HFFc6 (cell line): ENCODE data around the gene MYMK. TPM values are rescaled to one million over a fixed set of nuclear protein-coding genes. Genes with fewer than 3 reads are reported as not detected.

Source experiments
- DNase-seq: peaks from one replicate; pipeline ENCODE4 v3.0.0-alpha.2; 2018
- H3K27ac Mint-ChIP-seq: 2 replicates; pipeline ENCODE4 v1.8.0; 2020; ENCODE audit warnings: mild to moderate bottlenecking, mixed read lengths
- H3K27me3 Mint-ChIP-seq: 2 replicates; pipeline ENCODE4 v1.8.0; 2021; ENCODE audit warnings: mild to moderate bottlenecking, moderate library complexity, mixed read lengths; ENCODE audit not compliant: insufficient read depth
- H3K36me3 Mint-ChIP-seq: 2 replicates; pipeline ENCODE4 v1.8.0; 2021; ENCODE audit warnings: low read depth, mixed read lengths
- H3K4me1 Mint-ChIP-seq: 2 replicates; pipeline ENCODE4 v1.8.0; 2020; ENCODE audit warnings: low read depth, mixed read lengths
- H3K4me3 Mint-ChIP-seq: 2 replicates; pipeline ENCODE4 v1.8.0; 2020; ENCODE audit warnings: mild to moderate bottlenecking, moderate library complexity, mixed read lengths
- H3K9me3 Mint-ChIP-seq: 2 replicates; pipeline ENCODE4 v1.8.0; 2020; ENCODE audit warnings: mild to moderate bottlenecking, mixed read lengths
- total RNA-seq, 6 experiments: library from RNA; stranded (reverse); fragmentation: NEBNext Ultra II Directional; extraction: Animal tissue kit (Norgen Biotek cat#: 25700); gene quantifications; 2 replicates in 1 of 6; 3 replicates in 5 of 6; pipeline ENCODE4 v1.2.3, GENCODE V29; 2021
- TF ChIP-seq, protein P1 (sequence below): fragments of 200-600 bp; sonication (generic); IDR thresholded peaks from 2 replicates; pipeline ENCODE4 v1.5.0; 2021; ENCODE audit warnings: antibody characterized with exemption, mild to moderate bottlenecking

Gene MYMK
- total RNA-seq, 6 experiments from 2014 or later = not detected

DNA sequence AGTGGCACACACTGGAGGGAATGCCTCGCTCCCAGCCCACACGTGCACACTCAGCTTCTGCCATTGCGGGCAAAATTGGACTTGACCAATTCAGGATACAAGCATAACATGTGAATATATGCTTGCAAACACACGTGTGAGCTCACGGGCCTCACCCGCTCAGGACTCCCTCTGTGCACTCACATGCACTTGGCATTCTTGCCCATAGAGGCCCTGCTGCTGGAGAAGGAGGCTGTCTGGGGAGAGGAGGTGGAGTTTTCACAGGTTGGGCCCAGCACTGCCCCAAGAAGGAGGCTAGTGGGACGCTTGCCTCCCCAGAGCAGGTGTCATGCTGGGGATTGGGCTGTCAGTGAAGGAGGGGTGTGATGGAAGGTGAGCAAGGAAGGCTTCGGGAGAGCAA lies 1.7 kb downstream of the MYMK start:
- Mint-ChIP-seq H3K9me3 (no peaks in the 10 kb centered on the region), H3K27ac (no peak overlapping the region), H3K4me1 (no peaks in the 10 kb centered on the region), H3K4me3 (no peak overlapping the region), H3K36me3 (no peaks in the 10 kb centered on the region), H3K27me3 (peaks cover 60% of the 10 kb centered on the region)
- DNase-seq = no peak
- TF ChIP-seq, protein P1, sequence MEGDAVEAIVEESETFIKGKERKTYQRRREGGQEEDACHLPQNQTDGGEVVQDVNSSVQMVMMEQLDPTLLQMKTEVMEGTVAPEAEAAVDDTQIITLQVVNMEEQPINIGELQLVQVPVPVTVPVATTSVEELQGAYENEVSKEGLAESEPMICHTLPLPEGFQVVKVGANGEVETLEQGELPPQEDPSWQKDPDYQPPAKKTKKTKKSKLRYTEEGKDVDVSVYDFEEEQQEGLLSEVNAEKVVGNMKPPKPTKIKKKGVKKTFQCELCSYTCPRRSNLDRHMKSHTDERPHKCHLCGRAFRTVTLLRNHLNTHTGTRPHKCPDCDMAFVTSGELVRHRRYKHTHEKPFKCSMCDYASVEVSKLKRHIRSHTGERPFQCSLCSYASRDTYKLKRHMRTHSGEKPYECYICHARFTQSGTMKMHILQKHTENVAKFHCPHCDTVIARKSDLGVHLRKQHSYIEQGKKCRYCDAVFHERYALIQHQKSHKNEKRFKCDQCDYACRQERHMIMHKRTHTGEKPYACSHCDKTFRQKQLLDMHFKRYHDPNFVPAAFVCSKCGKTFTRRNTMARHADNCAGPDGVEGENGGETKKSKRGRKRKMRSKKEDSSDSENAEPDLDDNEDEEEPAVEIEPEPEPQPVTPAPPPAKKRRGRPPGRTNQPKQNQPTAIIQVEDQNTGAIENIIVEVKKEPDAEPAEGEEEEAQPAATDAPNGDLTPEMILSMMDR = no peak

DNA sequence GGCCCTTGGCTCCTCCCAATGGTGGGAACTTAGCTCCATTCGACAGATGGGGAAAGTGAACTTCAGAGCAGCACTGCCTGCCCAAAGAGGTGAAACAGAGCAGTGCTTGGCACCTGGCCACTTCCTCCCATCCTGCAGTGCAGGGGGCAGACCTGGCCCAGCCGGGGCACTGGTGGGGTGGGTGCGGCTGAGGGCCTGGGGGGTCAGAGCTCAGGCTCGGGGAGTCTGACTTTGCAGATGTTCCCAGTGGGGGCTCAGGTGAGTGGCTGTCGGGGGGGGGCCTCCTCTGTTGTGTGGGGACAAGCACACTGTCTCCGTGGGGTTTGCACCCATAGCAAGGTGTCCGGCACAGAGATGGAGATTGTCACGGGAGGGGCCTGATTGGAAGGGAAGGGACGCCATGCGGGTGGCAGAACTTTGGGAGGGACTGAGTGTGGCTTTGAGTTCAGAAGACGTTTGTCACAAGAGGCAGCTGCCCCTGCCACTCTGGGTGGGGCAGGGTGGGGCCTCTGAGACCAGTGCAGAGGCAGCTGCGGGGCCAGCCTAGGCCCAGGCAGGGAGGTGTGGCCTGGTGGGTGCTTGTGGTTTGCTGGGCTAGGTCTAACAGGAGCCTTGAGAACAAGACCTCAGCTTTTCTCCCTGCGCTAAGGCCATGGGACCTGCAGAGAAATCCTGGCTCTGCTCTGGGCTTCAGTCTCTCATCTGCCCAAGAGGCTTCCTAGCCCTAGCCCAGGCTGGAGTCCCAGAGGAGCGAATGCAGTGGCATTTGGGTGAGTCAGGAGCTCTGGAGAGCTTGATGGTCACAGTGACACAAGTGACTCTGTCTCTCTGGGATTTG lies 2.5 kb downstream of the MYMK start:
- Mint-ChIP-seq H3K4me3 (no peak overlapping the region), H3K36me3 (no peaks in the 10 kb centered on the region), H3K27me3 (peaks cover 62% of the 10 kb centered on the region), H3K4me1 (no peaks in the 10 kb centered on the region), H3K9me3 (no peaks in the 10 kb centered on the region), H3K27ac (no peak overlapping the region)
- no peak for DNase-seq
- TF ChIP-seq, protein P1 = no peak

DNA sequence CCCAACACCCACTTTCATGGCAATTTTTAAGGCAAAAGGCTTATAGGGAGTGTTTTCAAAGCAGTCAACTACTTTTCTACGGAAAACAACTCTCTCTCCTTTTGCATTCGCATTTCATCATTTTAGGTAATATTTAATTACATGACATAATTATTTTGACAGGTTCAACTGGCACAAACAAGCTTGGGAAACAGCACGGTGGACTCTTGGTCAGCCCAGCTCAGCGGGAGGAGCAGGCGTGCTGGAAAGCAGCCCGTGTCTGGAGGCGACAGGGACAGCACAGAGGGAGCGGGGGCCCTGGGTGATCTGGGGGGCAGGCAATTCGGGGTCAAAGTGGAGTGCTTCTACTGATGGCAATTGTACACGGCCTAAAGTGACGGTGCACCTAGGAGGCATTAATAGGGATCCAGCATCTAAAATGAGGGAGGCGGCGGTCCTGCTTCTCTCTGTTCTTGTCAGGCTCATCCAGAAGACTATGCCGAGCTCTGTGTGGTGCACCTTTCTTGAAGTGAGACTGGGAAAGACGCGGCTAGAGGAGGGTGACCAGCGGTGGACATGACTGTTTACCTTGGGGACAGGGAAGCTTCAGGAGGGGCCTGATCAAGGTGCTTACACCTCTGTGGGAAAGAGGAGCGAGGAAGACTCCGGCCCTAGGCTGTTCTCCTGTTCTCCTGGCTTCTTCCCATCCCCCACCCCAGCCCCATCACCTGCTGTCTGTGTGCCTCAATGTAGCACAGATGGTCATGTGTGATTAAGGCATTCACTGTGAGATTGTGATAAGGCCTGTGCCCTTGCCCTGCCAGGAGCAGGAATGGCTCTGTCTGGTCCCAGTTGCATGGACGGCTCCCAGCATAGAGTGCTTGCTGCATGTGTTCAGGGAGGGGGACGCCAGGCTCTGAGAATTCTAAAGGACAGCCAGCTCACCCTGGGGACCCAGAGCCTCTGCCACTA lies 3.4 kb downstream of the MYMK start:
- Mint-ChIP-seq H3K4me3 (no peak overlapping the region), H3K9me3 (no peaks in the 10 kb centered on the region), H3K27me3 (peaks cover 59% of the 10 kb centered on the region), H3K36me3 (no peaks in the 10 kb centered on the region), H3K4me1 (no peaks in the 10 kb centered on the region), H3K27ac (no peak overlapping the region)
- DNase-seq = no peak
- TF ChIP-seq, protein P1 = no peak

DNA sequence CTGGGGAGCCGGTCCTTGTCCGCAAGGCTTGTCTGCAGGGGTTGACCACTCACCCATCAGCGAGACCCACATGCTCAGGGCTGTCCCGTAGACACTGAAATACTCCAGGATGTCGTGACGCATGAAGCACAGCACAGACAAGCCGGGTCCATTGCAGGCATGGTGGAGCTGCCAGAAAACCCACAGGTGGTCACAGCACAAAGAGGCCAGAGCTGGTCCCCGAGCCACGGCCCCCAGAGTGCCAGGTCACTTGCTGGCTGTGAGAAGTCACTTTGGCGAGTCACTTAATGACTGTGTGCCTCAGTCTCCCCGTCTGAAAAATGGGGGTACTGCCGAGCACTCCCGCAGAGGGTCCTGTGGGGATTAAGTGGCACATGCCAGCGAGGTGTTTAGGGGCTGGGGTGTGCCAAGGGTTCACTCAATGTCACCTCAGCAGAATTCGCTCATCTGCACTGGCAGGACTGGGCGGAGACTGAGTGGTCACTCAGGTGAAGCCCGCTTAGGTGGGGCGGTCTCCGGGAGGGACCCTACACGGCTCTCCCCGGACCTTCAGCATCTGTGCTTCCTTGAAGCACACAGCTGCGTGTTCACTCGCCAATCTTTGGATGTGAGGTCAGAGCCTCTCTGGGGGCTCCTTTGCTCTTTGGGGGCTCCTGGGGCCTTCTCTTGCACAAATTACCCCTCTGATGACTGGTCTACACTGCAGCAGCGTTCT lies 4.5 kb downstream of the MYMK start:
- peaks cover 55% of the 10 kb centered on the region for H3K27me3 Mint-ChIP-seq
- H3K36me3 Mint-ChIP-seq = no peaks in the 10 kb centered on the region
- H3K9me3 Mint-ChIP-seq = no peaks in the 10 kb centered on the region
- H3K4me1 Mint-ChIP-seq = no peaks in the 10 kb centered on the region
- TF ChIP-seq, protein P1 = no peak
- no peak for DNase-seq
- no peak overlapping the region for H3K27ac Mint-ChIP-seq
- no peak overlapping the region for H3K4me3 Mint-ChIP-seq

DNA sequence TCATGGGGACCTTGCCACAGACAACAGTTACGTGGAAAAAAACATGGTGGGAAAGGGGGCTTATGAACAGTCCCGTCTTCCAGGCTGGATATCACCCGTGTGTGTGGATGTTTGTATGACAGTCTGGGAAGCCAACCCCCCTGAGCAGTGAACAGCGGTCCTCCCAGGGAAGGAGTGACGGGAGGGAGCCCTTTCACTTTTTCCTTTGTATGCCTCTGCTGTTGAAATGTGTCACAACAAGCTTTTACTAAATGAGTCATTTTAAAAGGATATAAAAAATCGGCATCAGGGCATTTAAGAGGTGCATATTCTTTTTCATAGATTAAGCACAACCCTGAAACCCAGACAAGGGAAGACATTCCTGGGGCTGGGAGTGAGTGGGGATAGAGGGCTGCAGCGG lies 5.1 kb downstream of the MYMK start:
- Mint-ChIP-seq H3K4me1 (no peaks in the 10 kb centered on the region), H3K27ac (no peak overlapping the region), H3K4me3 (no peak overlapping the region), H3K9me3 (no peaks in the 10 kb centered on the region), H3K36me3 (no peaks in the 10 kb centered on the region), H3K27me3 (peaks cover 54% of the 10 kb centered on the region)
- no peak for DNase-seq
- TF ChIP-seq, protein P1 = no peak
